ENCODE data around the gene DNAI1. TPM values are rescaled to one million over a fixed set of nuclear protein-coding genes. Genes with fewer than 3 reads are reported as not detected.

The DNAI1 gene
- total RNA-seq, 1 experiment from 2014 or later: 1.1 TPM

DNA sequence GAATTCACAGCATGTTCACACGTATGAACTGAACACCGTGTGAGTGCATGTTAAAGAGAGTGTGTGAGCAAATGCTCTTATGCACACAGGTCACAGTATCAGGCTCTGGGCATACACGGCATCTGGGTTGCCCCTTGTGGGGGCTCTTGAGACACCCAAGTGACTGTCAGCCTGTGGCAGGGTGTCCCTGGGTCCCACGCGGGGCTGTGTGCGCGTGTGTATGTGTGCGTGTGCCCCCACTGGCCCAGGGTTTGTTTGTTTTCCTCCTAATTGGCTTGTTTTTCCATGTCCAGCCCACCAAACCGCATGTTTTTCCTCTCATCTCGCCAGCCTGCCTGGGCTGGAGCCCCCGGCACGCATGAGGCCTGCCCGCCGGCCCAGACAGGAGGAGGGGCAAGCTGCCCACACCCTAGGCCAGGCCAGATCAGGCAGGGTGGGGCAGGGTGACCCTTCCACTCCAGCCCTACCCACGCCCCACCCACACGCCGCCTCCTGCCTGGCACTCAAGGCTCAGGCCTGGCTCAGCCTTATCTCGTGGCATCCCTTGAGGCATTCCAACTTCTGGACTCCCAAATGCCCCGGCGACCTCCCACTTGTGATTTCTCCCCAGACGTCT lies 102.1 kb downstream of the DNAI1 start:
- Histone ChIP-seq H3K79me2 (ENCODE audit: insufficient read depth, low read length) (no peaks in the 10 kb centered on the region), H3K27me3 (ENCODE audit: insufficient read depth, low read length) (no peaks in the 10 kb centered on the region), H4K20me1 (ENCODE audit: insufficient read depth) (no peaks in the 10 kb centered on the region), H3K4me3 (replicated peaks in 1 of 2; ENCODE audit: low read depth in 1 of 2, low read length in 2 of 2) (no peak overlapping the region), H3K9me3 (ENCODE audit: control insufficient read depth in 1 of 2, insufficient read depth in 1 of 2, low read depth in 1 of 2, low read length in 2 of 2) (no peaks in the 10 kb centered on the region), H2AFZ (ENCODE audit: low read depth, low read length, poor library complexity, severe bottlenecking) (no peak overlapping the region), H3K4me1 (ENCODE audit: control insufficient read depth in 1 of 2, insufficient read depth in 2 of 2, low read length in 2 of 2) (no peaks in the 10 kb centered on the region), H3K27ac (ENCODE audit: low read depth, low read length) (no peak overlapping the region), H3K9me2 (ENCODE audit: insufficient read depth) (no peaks in the 10 kb centered on the region), H3K4me2 (ENCODE audit: low read length) (no peak overlapping the region), H3K36me3 (ENCODE audit: control insufficient read depth in 1 of 2, insufficient read depth in 2 of 2, low read length in 2 of 2) (no peaks in the 10 kb centered on the region), H3K9ac (ENCODE audit: low read length) (no peak overlapping the region)
- CTCF ChIA-PET: no interaction called here
- RAD21 ChIA-PET (ENCODE audit: low non-redundant PET in 1 of 2, low total read pairs in 2 of 2, uncharacterized antibody in 2 of 2, unreplicated experiment in 2 of 2): no interaction called here
- TF ChIP-seq ZBTB33 (IDR thresholded peaks at IDR 0.05; ENCODE audit: extremely low read depth, insufficient replicate concordance, low read length) (no peak), REST (IDR thresholded peaks at IDR 0.05; ENCODE audit: low read depth) (no peak), SIN3A (IDR thresholded peaks at IDR 0.05; ENCODE audit: low read depth) (no peak), EZH2phosphoT487 (IDR thresholded peaks at IDR 0.05; ENCODE audit: borderline replicate concordance) (no peak), RAD21 (IDR thresholded peaks at IDR 0.05; ENCODE audit: low read depth) (no peak), FOSL1 (IDR thresholded peaks at IDR 0.05; ENCODE audit: low read depth) (no peak)
- DNase-seq (ENCODE audit: low read depth, low spot score): no peak
- intact Hi-C loops (cut with micrococcal nuclease): no loop called here
- ATAC-seq: no peak
- BruUV-seq (replicated peaks): no TSS peak
- POLR2A ChIA-PET: no interaction called here
